SK-N-SH (cell line): ENCODE results near the gene C9orf72. TPM values are rescaled to one million over a fixed set of nuclear protein-coding genes. Genes with fewer than 3 reads are reported as not detected.

Source experiments
- CTCF ChIA-PET: fragments of 300-600, 350-600 bp; formaldehyde crosslinking; extraction: SDS; loops from one replicate; lab custom pipeline; 2021; lab: Yijun Ruan, JAX
- POLR2A ChIA-PET: fragments of 350-600 bp; sonication (Branson Sonifier 250); formaldehyde crosslinking; extraction: SDS; loops from one replicate; lab custom pipeline; 2020; ENCODE audit warnings: antibody characterized with exemption, inconsistent platforms; lab: Yijun Ruan, JAX
- DNase-seq: peaks from one replicate; pipeline ENCODE4 v3.0.0; 2012
- H2AFZ ChIP-seq: fragments of 200-600 bp; sonication (generic); 2 replicates; pipeline ENCODE4 v1.8.1; 2016; ENCODE audit warnings: antibody characterized with exemption, mild to moderate bottlenecking, low read depth
- H3F3A ChIP-seq: fragments of 200-600 bp; sonication (generic); replicated peaks from 2 replicates; pipeline ENCODE3; 2016; ENCODE audit warnings: antibody characterized with exemption, mild to moderate bottlenecking; ENCODE audit not compliant: insufficient read depth
- H3K27ac ChIP-seq, 2 experiments: fragments of 200-500 bp in 1 of 2; fragments of 200-600 bp in 1 of 2; sonication (Bioruptor generic) in 1 of 2; sonication (generic), shearing (Covaris generic) in 1 of 2; 2 replicates each; pipeline versions ENCODE4 v1.5.1 to v1.6.1; 2014 to 2016; ENCODE audit warnings: low read depth in 2 of 2, inconsistent platforms in 1 of 2, low read length in 1 of 2, mild to moderate bottlenecking in 1 of 2, mixed read lengths in 1 of 2
- H3K27me3 ChIP-seq: fragments of 200-600 bp; sonication (generic), shearing (Covaris generic); 2 replicates; pipeline ENCODE4 v1.6.1; 2016; ENCODE audit warnings: mixed run types; ENCODE audit not compliant: insufficient read depth
- H3K36me3 ChIP-seq, 2 experiments: fragments of 200-500 bp in 1 of 2; fragments of 200-600 bp in 1 of 2; sonication (Bioruptor generic) in 1 of 2; sonication (generic) in 1 of 2; replicated peaks in 1 of 2; 2 replicates each; pipeline versions ENCODE3 to v1.5.1; 2014 to 2016; ENCODE audit warnings: low read length in 1 of 2, mild to moderate bottlenecking in 1 of 2; ENCODE audit not compliant: insufficient read depth in 2 of 2, control insufficient read depth in 1 of 2
- H3K4me1 ChIP-seq, 2 experiments: fragments of 200-500 bp in 1 of 2; fragments of 200-600 bp in 1 of 2; sonication (Bioruptor generic) in 1 of 2; sonication (generic), shearing (Covaris generic) in 1 of 2; 2 replicates each; pipeline versions ENCODE4 v1.5.1 to v1.6.1; 2014 to 2016; ENCODE audit warnings: low read depth in 1 of 2, low read length in 1 of 2, mixed run types in 1 of 2; ENCODE audit not compliant: insufficient read depth in 2 of 2, control insufficient read depth in 1 of 2
- H3K4me2 ChIP-seq: fragments of 200-600 bp; sonication (generic), shearing (Covaris generic); 2 replicates; pipeline ENCODE4 v1.6.1; 2017; ENCODE audit warnings: mixed run types
- H3K4me3 ChIP-seq, 2 experiments: fragments of 200-500 bp in 1 of 2; fragments of 200-600 bp in 1 of 2; sonication (Bioruptor generic) in 1 of 2; sonication (generic), shearing (Covaris generic) in 1 of 2; 2 replicates each; pipeline versions ENCODE4 v1.5.1 to v1.8.1; 2014 to 2016; ENCODE audit warnings: low read depth in 2 of 2, inconsistent platforms in 1 of 2, low read length in 1 of 2, mild to moderate bottlenecking in 1 of 2, mixed read lengths in 1 of 2, moderate library complexity in 1 of 2
- H3K79me2 ChIP-seq: fragments of 200-600 bp; sonication (generic); 2 replicates; pipeline ENCODE4 v1.8.1; 2017; ENCODE audit warnings: mild to moderate bottlenecking; ENCODE audit not compliant: insufficient read depth
- H3K9ac ChIP-seq: fragments of 200-600 bp; sonication (generic); 2 replicates; pipeline ENCODE4 v1.6.1; 2017; ENCODE audit warnings: mixed run types
- H3K9me2 ChIP-seq: fragments of 200-600 bp; sonication (generic); 2 replicates; pipeline ENCODE4 v1.6.1; 2017; ENCODE audit warnings: mixed run types
- H3K9me3 ChIP-seq: fragments of 200-600 bp; sonication (generic); 2 replicates; pipeline ENCODE4 v1.6.1; 2017; ENCODE audit warnings: mixed run types, mild to moderate bottlenecking, moderate library complexity
- H4K20me1 ChIP-seq: fragments of 200-600 bp; sonication (generic); 2 replicates; pipeline ENCODE4 v1.6.1; 2017; ENCODE audit warnings: mild to moderate bottlenecking, mixed run types; ENCODE audit not compliant: insufficient read depth
- CHD2 ChIP-seq: fragments of 150-350 bp; IDR thresholded peaks from 2 replicates; pipeline ENCODE4 v1.6.1; 2018; ENCODE audit warnings: low read length; ENCODE audit not compliant: partially characterized antibody
- CTCF ChIP-seq: fragments of 200-600 bp; sonication (generic); IDR thresholded peaks from 2 replicates; pipeline ENCODE4 v1.6.1; 2017; ENCODE audit warnings: antibody characterized with exemption, mild to moderate bottlenecking, moderate library complexity
- EZH2phosphoT487 ChIP-seq: fragments of 200-600 bp; sonication (generic); IDR thresholded peaks from 2 replicates; pipeline ENCODE4 v1.6.1; 2017; ENCODE audit warnings: low read depth, mixed run types, mild to moderate bottlenecking, antibody characterized with exemption, moderate library complexity, borderline replicate concordance
- FOSL2 ChIP-seq: IDR thresholded peaks from 2 replicates; pipeline ENCODE4 v1.4.0; 2012; ENCODE audit warnings: low read depth, mild to moderate bottlenecking, moderate library complexity, borderline replicate concordance
- MXI1 ChIP-seq: IDR thresholded peaks from 2 replicates; pipeline ENCODE4 v1.6.1; 2012; ENCODE audit warnings: mild to moderate bottlenecking, low read depth, low read length, improper control_type of control experiment
- POLR2AphosphoS5 ChIP-seq: IDR thresholded peaks from 2 replicates; pipeline ENCODE4 v1.6.1; 2012; ENCODE audit warnings: low read depth, low read length
- RAD21 ChIP-seq: IDR thresholded peaks from 2 replicates; pipeline ENCODE4 v1.6.1; 2012; ENCODE audit warnings: mild to moderate bottlenecking, low read length
- RCOR1 ChIP-seq: fragments of 150-350 bp; IDR thresholded peaks from 2 replicates; pipeline ENCODE4 v1.6.1; 2017; ENCODE audit warnings: antibody characterized with exemption, low read length
- REST ChIP-seq: IDR thresholded peaks from 2 replicates; pipeline ENCODE4 v1.6.1; 2012; ENCODE audit warnings: mild to moderate bottlenecking, low read depth, low read length, moderate library complexity
- RFX5 ChIP-seq: IDR thresholded peaks from 2 replicates; pipeline ENCODE4 v1.6.1; 2012; ENCODE audit warnings: mild to moderate bottlenecking, improper control_type of control experiment, low read length
- SIN3A ChIP-seq: IDR thresholded peaks from 2 replicates; pipeline ENCODE4 v1.6.1; 2012; ENCODE audit warnings: low read depth, mild to moderate bottlenecking, low read length, moderate library complexity, borderline replicate concordance
- SMC3 ChIP-seq: IDR thresholded peaks from 2 replicates; pipeline ENCODE4 v1.6.1; 2012; ENCODE audit warnings: low read depth, low read length, improper control_type of control experiment
- TCF12 ChIP-seq: IDR thresholded peaks from 2 replicates; pipeline ENCODE4 v1.4.0; 2012
- TEAD4 ChIP-seq: IDR thresholded peaks from 2 replicates; pipeline ENCODE4 v1.4.0; 2012; ENCODE audit warnings: mild to moderate bottlenecking, borderline replicate concordance; ENCODE audit not compliant: insufficient read depth
- ZBTB33 ChIP-seq: IDR thresholded peaks from 2 replicates; pipeline ENCODE4 v1.4.0; 2012; ENCODE audit warnings: low read depth, borderline replicate concordance
- WGBS: methylation state at CpG from one replicate; pipeline ENCODE4 v1.1.6; 2017; ENCODE audit warnings: low lambda C conversion rate; 5-methylcytosine and 5-hydroxymethylcytosine counted together
- polyA plus RNA-seq, 3 experiments: library from polyadenylated mRNA; depleted of rRNA; stranded (reverse); fragments of >200 nt; gene quantifications; 2 replicates each; pipeline ENCODE4 v1.2.3, GENCODE V29; 2012

The C9orf72 gene
- polyA plus RNA-seq, 1 of the 3 experiments (the other 2 are of a cell fraction) = 4.0 TPM

- TF ChIP-seq POLR2AphosphoS5 = no peak
Measured at GRCh38 chr9:27549196-27549755, 24.0 kb downstream of the C9orf72 start (continued).

GRCh38 chr9:27548055-27548741, 25.1 kb downstream of the C9orf72 start:
- no peak overlapping the region for H3K9ac ChIP-seq
- H3K4me2 ChIP-seq = no peak overlapping the region
- peak; percentile 38 for DNase-seq
- CTCF ChIA-PET = interaction anchor here (0.6 to 6.4 kb wide), 18 partner anchors 10 to 265 kb away, joined by 3 to 62 read pairs (median 4); partner anchors contain the start of gene MOB3B
- H3K9me3 ChIP-seq = no peaks in the 10 kb centered on the region
- no peak overlapping the region for H3K4me3 ChIP-seq
- WGBS = 59% methylated on average over 10 of the region's 10 CpGs
- no peak overlapping the region for H2AFZ ChIP-seq
- peaks cover 21 to 44% of the 10 kb centered on the region in 2 experiments for H3K36me3 ChIP-seq
- H3K9me2 ChIP-seq = no peaks in the 10 kb centered on the region; the same call in 1 of the 2 replicates
- no peaks in the 10 kb centered on the region for H3K79me2 ChIP-seq
- TF ChIP-seq SIN3A = no peak
- TF ChIP-seq CHD2 = no peak
- TF ChIP-seq CTCF = peak; percentile 67
- peak; percentile 77 for TF ChIP-seq SMC3
- no peak for TF ChIP-seq POLR2AphosphoS5
- TF ChIP-seq RAD21 = peak; percentile 80
- TF ChIP-seq RFX5 = no peak
- TF ChIP-seq TEAD4 = no peak
- TF ChIP-seq, all 33 proteins: peak for 3
- H3K27me3 ChIP-seq = no peaks in the 10 kb centered on the region
- H3F3A ChIP-seq = peaks cover 10% of the 10 kb centered on the region
- POLR2A ChIA-PET = no interaction called here
- H4K20me1 ChIP-seq = no peaks in the 10 kb centered on the region
- H3K27ac ChIP-seq = peak overlapping the region in 1 of 2 experiments; percentile 39; a peak in 1 of 4 replicates
- no peaks in the 10 kb centered on the region; a peak in 1 of 4 replicates for H3K4me1 ChIP-seq

- no peaks in the 10 kb centered on the region for H4K20me1 ChIP-seq
- ChIA-PET CTCF (interaction anchor here (1.3 to 6.4 kb wide), 3 partner anchors 9 to 212 kb away, joined by 3 to 62 read pairs (median 8); partner anchors contain the start of gene MOB3B), POLR2A (no interaction called here)
- no peaks in the 10 kb centered on the region for H3K79me2 ChIP-seq
- no peaks in the 10 kb centered on the region for H3K9me3 ChIP-seq
- no peak overlapping the region for H3K4me2 ChIP-seq
- no peaks in the 10 kb centered on the region for H3K27me3 ChIP-seq
- no peak overlapping the region for H3K27ac ChIP-seq
- peaks cover 0 to 5% of the 10 kb centered on the region in 2 experiments; a peak in 1 of 4 replicates for H3K4me1 ChIP-seq
- no peak overlapping the region for H3K9ac ChIP-seq
- H3K9me2 ChIP-seq = no peaks in the 10 kb centered on the region; the same call in 1 of the 2 replicates
- H3K4me3 ChIP-seq = no peak overlapping the region
- H3K36me3 ChIP-seq = peaks cover 19 to 37% of the 10 kb centered on the region in 2 experiments
- 100% methylated on average over 3 of the region's 3 CpGs for WGBS
- peaks cover 10% of the 10 kb centered on the region for H3F3A ChIP-seq
- no peak for DNase-seq
- no peak overlapping the region for H2AFZ ChIP-seq
- TF ChIP-seq MXI1 (no peak), RFX5 (no peak), ZBTB33 (no peak), RCOR1 (no peak), EZH2phosphoT487 (no peak), FOSL2 (no peak), TCF12 (no peak), SMC3 (no peak), REST (no peak), CHD2 (no peak)
Measured at GRCh38 chr9:27545471-27545870, 27.8 kb downstream of the C9orf72 start.
